SK-N-SH (cell line): ENCODE measurements around the gene RASL12. TPM values are rescaled to one million over a fixed set of nuclear protein-coding genes. Genes with fewer than 3 reads are reported as not detected.

Source experiments
- CTCF ChIA-PET: fragments of 300-600, 350-600 bp; formaldehyde crosslinking; extraction: SDS; loops from one replicate; lab custom pipeline; 2021; lab: Yijun Ruan, JAX
- POLR2A ChIA-PET: fragments of 350-600 bp; sonication (Branson Sonifier 250); formaldehyde crosslinking; extraction: SDS; loops from one replicate; lab custom pipeline; 2020; ENCODE audit warnings: antibody characterized with exemption, inconsistent platforms; lab: Yijun Ruan, JAX
- DNase-seq: peaks from one replicate; pipeline ENCODE4 v3.0.0; 2012
- H2AFZ ChIP-seq: fragments of 200-600 bp; sonication (generic); 2 replicates; pipeline ENCODE4 v1.8.1; 2016; ENCODE audit warnings: antibody characterized with exemption, mild to moderate bottlenecking, low read depth
- H3F3A ChIP-seq: fragments of 200-600 bp; sonication (generic); replicated peaks from 2 replicates; pipeline ENCODE3; 2016; ENCODE audit warnings: antibody characterized with exemption, mild to moderate bottlenecking; ENCODE audit not compliant: insufficient read depth
- H3K27ac ChIP-seq, 2 experiments: fragments of 200-500 bp in 1 of 2; fragments of 200-600 bp in 1 of 2; sonication (Bioruptor generic) in 1 of 2; sonication (generic), shearing (Covaris generic) in 1 of 2; 2 replicates each; pipeline versions ENCODE4 v1.5.1 to v1.6.1; 2014 to 2016; ENCODE audit warnings: low read depth in 2 of 2, inconsistent platforms in 1 of 2, low read length in 1 of 2, mild to moderate bottlenecking in 1 of 2, mixed read lengths in 1 of 2
- H3K27me3 ChIP-seq: fragments of 200-600 bp; sonication (generic), shearing (Covaris generic); 2 replicates; pipeline ENCODE4 v1.6.1; 2016; ENCODE audit warnings: mixed run types; ENCODE audit not compliant: insufficient read depth
- H3K36me3 ChIP-seq, 2 experiments: fragments of 200-500 bp in 1 of 2; fragments of 200-600 bp in 1 of 2; sonication (Bioruptor generic) in 1 of 2; sonication (generic) in 1 of 2; replicated peaks in 1 of 2; 2 replicates each; pipeline versions ENCODE3 to v1.5.1; 2014 to 2016; ENCODE audit warnings: low read length in 1 of 2, mild to moderate bottlenecking in 1 of 2; ENCODE audit not compliant: insufficient read depth in 2 of 2, control insufficient read depth in 1 of 2
- H3K4me1 ChIP-seq, 2 experiments: fragments of 200-500 bp in 1 of 2; fragments of 200-600 bp in 1 of 2; sonication (Bioruptor generic) in 1 of 2; sonication (generic), shearing (Covaris generic) in 1 of 2; 2 replicates each; pipeline versions ENCODE4 v1.5.1 to v1.6.1; 2014 to 2016; ENCODE audit warnings: low read depth in 1 of 2, low read length in 1 of 2, mixed run types in 1 of 2; ENCODE audit not compliant: insufficient read depth in 2 of 2, control insufficient read depth in 1 of 2
- H3K4me2 ChIP-seq: fragments of 200-600 bp; sonication (generic), shearing (Covaris generic); 2 replicates; pipeline ENCODE4 v1.6.1; 2017; ENCODE audit warnings: mixed run types
- H3K4me3 ChIP-seq, 2 experiments: fragments of 200-500 bp in 1 of 2; fragments of 200-600 bp in 1 of 2; sonication (Bioruptor generic) in 1 of 2; sonication (generic), shearing (Covaris generic) in 1 of 2; 2 replicates each; pipeline versions ENCODE4 v1.5.1 to v1.8.1; 2014 to 2016; ENCODE audit warnings: low read depth in 2 of 2, inconsistent platforms in 1 of 2, low read length in 1 of 2, mild to moderate bottlenecking in 1 of 2, mixed read lengths in 1 of 2, moderate library complexity in 1 of 2
- H3K79me2 ChIP-seq: fragments of 200-600 bp; sonication (generic); 2 replicates; pipeline ENCODE4 v1.8.1; 2017; ENCODE audit warnings: mild to moderate bottlenecking; ENCODE audit not compliant: insufficient read depth
- H3K9ac ChIP-seq: fragments of 200-600 bp; sonication (generic); 2 replicates; pipeline ENCODE4 v1.6.1; 2017; ENCODE audit warnings: mixed run types
- H3K9me2 ChIP-seq: fragments of 200-600 bp; sonication (generic); 2 replicates; pipeline ENCODE4 v1.6.1; 2017; ENCODE audit warnings: mixed run types
- H3K9me3 ChIP-seq: fragments of 200-600 bp; sonication (generic); 2 replicates; pipeline ENCODE4 v1.6.1; 2017; ENCODE audit warnings: mixed run types, mild to moderate bottlenecking, moderate library complexity
- H4K20me1 ChIP-seq: fragments of 200-600 bp; sonication (generic); 2 replicates; pipeline ENCODE4 v1.6.1; 2017; ENCODE audit warnings: mild to moderate bottlenecking, mixed run types; ENCODE audit not compliant: insufficient read depth
- JUND ChIP-seq: IDR thresholded peaks from 2 replicates; pipeline ENCODE4 v1.4.0; 2012
- MXI1 ChIP-seq: IDR thresholded peaks from 2 replicates; pipeline ENCODE4 v1.6.1; 2012; ENCODE audit warnings: mild to moderate bottlenecking, low read depth, low read length, improper control_type of control experiment
- NRF1 ChIP-seq: IDR thresholded peaks from 2 replicates; pipeline ENCODE4 v1.6.1; 2012; ENCODE audit warnings: low read depth, mild to moderate bottlenecking, low read length
- POLR2AphosphoS5 ChIP-seq: IDR thresholded peaks from 2 replicates; pipeline ENCODE4 v1.6.1; 2012; ENCODE audit warnings: low read depth, low read length
- RAD21 ChIP-seq: IDR thresholded peaks from 2 replicates; pipeline ENCODE4 v1.6.1; 2012; ENCODE audit warnings: mild to moderate bottlenecking, low read length
- RFX5 ChIP-seq: IDR thresholded peaks from 2 replicates; pipeline ENCODE4 v1.6.1; 2012; ENCODE audit warnings: mild to moderate bottlenecking, improper control_type of control experiment, low read length
- TAF1 ChIP-seq: IDR thresholded peaks from 2 replicates; pipeline ENCODE4 v1.6.1; 2012; ENCODE audit warnings: low read depth, mild to moderate bottlenecking, low read length, moderate library complexity, borderline replicate concordance
- TCF12 ChIP-seq: IDR thresholded peaks from 2 replicates; pipeline ENCODE4 v1.4.0; 2012
- USF2 ChIP-seq: fragments of 150-350 bp; IDR thresholded peaks from 2 replicates; pipeline ENCODE4 v1.6.1; 2017; ENCODE audit warnings: antibody characterized with exemption, low read length, low read depth, borderline replicate concordance
- WGBS: methylation state at CpG from one replicate; pipeline ENCODE4 v1.1.6; 2017; ENCODE audit warnings: low lambda C conversion rate; 5-methylcytosine and 5-hydroxymethylcytosine counted together
- polyA plus RNA-seq, 3 experiments: library from polyadenylated mRNA; depleted of rRNA; stranded (reverse); fragments of >200 nt; gene quantifications; 2 replicates each; pipeline ENCODE4 v1.2.3, GENCODE V29; 2012
- TF ChIP-seq, protein P1 (sequence below): IDR thresholded peaks from 2 replicates; pipeline ENCODE4 v1.4.0; 2012; ENCODE audit warnings: low read depth, borderline replicate concordance
- TF ChIP-seq, protein P2 (sequence below): IDR thresholded peaks from 2 replicates; pipeline ENCODE4 v1.6.1; 2012; ENCODE audit warnings: mild to moderate bottlenecking, low read depth, low read length, moderate library complexity
- TF ChIP-seq, protein P3 (sequence below): fragments of 150-350 bp; IDR thresholded peaks from 2 replicates; pipeline ENCODE4 v1.6.1; 2016; ENCODE audit warnings: mild to moderate bottlenecking, low read depth, low read length

Gene RASL12
- polyA plus RNA-seq, 1 of the 3 experiments (the other 2 are of a cell fraction) = not detected

DNA sequence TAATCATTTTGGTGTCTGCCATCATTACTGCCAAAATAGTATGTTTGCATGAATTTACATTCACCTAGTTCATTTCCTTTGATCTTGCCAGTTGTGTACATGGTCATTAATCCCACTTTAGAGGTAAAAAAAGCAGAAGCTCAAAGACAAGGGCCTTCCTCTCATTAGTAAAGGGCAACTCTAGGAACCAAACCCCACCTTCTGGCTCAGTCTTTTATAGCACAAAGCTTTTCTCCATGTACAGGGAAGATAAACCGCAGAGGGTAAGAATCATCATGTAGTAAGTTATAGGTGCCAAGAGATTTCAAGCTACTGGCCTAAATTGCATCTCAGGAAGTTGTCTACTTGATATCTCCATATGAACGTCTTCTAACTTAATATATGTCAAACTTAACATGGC is 58.8 kb downstream of the RASL12 start (continued):
- TF ChIP-seq, protein P1, sequence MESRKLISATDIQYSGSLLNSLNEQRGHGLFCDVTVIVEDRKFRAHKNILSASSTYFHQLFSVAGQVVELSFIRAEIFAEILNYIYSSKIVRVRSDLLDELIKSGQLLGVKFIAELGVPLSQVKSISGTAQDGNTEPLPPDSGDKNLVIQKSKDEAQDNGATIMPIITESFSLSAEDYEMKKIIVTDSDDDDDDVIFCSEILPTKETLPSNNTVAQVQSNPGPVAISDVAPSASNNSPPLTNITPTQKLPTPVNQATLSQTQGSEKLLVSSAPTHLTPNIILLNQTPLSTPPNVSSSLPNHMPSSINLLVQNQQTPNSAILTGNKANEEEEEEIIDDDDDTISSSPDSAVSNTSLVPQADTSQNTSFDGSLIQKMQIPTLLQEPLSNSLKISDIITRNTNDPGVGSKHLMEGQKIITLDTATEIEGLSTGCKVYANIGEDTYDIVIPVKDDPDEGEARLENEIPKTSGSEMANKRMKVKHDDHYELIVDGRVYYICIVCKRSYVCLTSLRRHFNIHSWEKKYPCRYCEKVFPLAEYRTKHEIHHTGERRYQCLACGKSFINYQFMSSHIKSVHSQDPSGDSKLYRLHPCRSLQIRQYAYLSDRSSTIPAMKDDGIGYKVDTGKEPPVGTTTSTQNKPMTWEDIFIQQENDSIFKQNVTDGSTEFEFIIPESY = no peak
- TF ChIP-seq, all 33 proteins: peak for 2

- POLR2A ChIA-PET = no interaction called here
- no peaks in the 10 kb centered on the region for H3K9me2 ChIP-seq
- no peaks in the 10 kb centered on the region for H3K79me2 ChIP-seq
- no peaks in the 10 kb centered on the region for H3K9me3 ChIP-seq
- no peak overlapping the region for H3K27ac ChIP-seq
- no peaks in the 10 kb centered on the region for H3K4me1 ChIP-seq
- no peak for TF ChIP-seq JUND
- TF ChIP-seq, protein P2, sequence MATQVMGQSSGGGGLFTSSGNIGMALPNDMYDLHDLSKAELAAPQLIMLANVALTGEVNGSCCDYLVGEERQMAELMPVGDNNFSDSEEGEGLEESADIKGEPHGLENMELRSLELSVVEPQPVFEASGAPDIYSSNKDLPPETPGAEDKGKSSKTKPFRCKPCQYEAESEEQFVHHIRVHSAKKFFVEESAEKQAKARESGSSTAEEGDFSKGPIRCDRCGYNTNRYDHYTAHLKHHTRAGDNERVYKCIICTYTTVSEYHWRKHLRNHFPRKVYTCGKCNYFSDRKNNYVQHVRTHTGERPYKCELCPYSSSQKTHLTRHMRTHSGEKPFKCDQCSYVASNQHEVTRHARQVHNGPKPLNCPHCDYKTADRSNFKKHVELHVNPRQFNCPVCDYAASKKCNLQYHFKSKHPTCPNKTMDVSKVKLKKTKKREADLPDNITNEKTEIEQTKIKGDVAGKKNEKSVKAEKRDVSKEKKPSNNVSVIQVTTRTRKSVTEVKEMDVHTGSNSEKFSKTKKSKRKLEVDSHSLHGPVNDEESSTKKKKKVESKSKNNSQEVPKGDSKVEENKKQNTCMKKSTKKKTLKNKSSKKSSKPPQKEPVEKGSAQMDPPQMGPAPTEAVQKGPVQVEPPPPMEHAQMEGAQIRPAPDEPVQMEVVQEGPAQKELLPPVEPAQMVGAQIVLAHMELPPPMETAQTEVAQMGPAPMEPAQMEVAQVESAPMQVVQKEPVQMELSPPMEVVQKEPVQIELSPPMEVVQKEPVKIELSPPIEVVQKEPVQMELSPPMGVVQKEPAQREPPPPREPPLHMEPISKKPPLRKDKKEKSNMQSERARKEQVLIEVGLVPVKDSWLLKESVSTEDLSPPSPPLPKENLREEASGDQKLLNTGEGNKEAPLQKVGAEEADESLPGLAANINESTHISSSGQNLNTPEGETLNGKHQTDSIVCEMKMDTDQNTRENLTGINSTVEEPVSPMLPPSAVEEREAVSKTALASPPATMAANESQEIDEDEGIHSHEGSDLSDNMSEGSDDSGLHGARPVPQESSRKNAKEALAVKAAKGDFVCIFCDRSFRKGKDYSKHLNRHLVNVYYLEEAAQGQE = no peak
- peaks cover 8 to 49% of the 10 kb centered on the region in 2 experiments for H3K36me3 ChIP-seq
- H3K4me2 ChIP-seq = no peak overlapping the region
- peaks cover 4% of the 10 kb centered on the region for H3F3A ChIP-seq
- WGBS = 98% methylated on average over 3 of the region's 3 CpGs
- no peak overlapping the region for H2AFZ ChIP-seq
- H3K9ac ChIP-seq = no peak overlapping the region
- H3K27me3 ChIP-seq = no peaks in the 10 kb centered on the region
- no peak overlapping the region for H3K4me3 ChIP-seq
- CTCF ChIA-PET = no interaction called here
- no peak for DNase-seq
- H4K20me1 ChIP-seq = no peaks in the 10 kb centered on the region
Observed at GRCh38 chr15:65006876-65007275, 60.9 kb downstream of the RASL12 start.

- CTCF ChIA-PET = interaction anchor here (0.5 to 2.0 kb wide), 4 partner anchors 13 to 274 kb away, joined by 3 to 4 read pairs (median 3); partner anchors contain the start of gene SPG21
Observed at GRCh38 chr15:65004993-65005392, 62.8 kb downstream of the RASL12 start.

More at GRCh38 chr15:65004993-65005392, 62.8 kb downstream of the RASL12 start:
- H3K36me3 ChIP-seq = peaks cover 8 to 33% of the 10 kb centered on the region in 2 experiments
- H3K9me2 ChIP-seq = no peaks in the 10 kb centered on the region
- no peak for TF ChIP-seq RAD21
- no peak for TF ChIP-seq RFX5
- TF ChIP-seq TAF1 = no peak
- TF ChIP-seq MXI1 = no peak
- TF ChIP-seq, protein P3, sequence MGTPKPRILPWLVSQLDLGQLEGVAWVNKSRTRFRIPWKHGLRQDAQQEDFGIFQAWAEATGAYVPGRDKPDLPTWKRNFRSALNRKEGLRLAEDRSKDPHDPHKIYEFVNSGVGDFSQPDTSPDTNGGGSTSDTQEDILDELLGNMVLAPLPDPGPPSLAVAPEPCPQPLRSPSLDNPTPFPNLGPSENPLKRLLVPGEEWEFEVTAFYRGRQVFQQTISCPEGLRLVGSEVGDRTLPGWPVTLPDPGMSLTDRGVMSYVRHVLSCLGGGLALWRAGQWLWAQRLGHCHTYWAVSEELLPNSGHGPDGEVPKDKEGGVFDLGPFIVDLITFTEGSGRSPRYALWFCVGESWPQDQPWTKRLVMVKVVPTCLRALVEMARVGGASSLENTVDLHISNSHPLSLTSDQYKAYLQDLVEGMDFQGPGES = no peak
- no peak for TF ChIP-seq POLR2AphosphoS5
- TF ChIP-seq TCF12 = no peak
- no peak for TF ChIP-seq USF2
- no peak for TF ChIP-seq NRF1
- POLR2A ChIA-PET = interaction anchor here (1.1 kb wide), 1 partner anchor 21 kb away, joined by 6 read pairs; no protein-coding TSS in a partner anchor
- H3K4me1 ChIP-seq = no peaks in the 10 kb centered on the region
- no peak overlapping the region for H3K27ac ChIP-seq
- DNase-seq = no peak
- H2AFZ ChIP-seq = no peak overlapping the region
- H3K27me3 ChIP-seq = no peaks in the 10 kb centered on the region
- H4K20me1 ChIP-seq = no peaks in the 10 kb centered on the region
- H3K4me2 ChIP-seq = no peak overlapping the region
- H3F3A ChIP-seq = peaks cover 4% of the 10 kb centered on the region
- H3K79me2 ChIP-seq = no peaks in the 10 kb centered on the region
- 97% methylated on average over 3 of the region's 3 CpGs for WGBS
- no peak overlapping the region for H3K9ac ChIP-seq
- H3K4me3 ChIP-seq = no peak overlapping the region
- no peaks in the 10 kb centered on the region for H3K9me3 ChIP-seq
